Cerebellar nuclear complex (tissue), 1 donor: Measurements from ENCODE around the gene HSFX3.
"Not testable (repeated sequence)": the region's sequence is repeated elsewhere in the genome, so short reads cannot be mapped to it uniquely, and the experiment has no call there.

Source experiments
- DNase-seq, 2 experiments: peaks; one replicate each; lab custom pipeline; 2025; lab: John Stamatoyannopoulos, UW

Gene HSFX3

GRCh38 chrX:149517308-149517707 is 32.4 kb downstream of the HSFX3 start:
- no peak for DNase-seq

DNA sequence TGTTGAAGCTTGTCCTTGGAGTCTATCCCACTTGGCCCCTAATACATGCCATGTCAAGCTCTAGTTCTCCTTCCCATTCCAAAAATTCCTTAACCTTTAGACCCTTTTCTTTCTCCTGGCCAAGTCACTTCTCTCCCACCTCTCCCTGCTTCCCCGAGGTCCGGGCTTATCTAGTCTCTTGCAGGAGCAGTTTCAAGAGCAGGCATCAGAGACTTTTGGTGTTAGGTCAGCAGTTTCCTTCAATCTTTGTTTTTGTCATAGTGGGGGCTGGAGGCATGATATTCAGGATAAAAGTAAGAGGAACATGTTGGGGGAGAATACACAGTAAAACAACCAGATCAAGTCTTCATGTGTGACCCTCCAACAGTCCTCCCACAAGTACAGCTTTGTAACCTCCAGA is 33.1 kb downstream of the HSFX3 start:
- DNase-seq: no peak

- DNase-seq: no peak
Observed at GRCh38 chrX:149515954-149516602, 33.6 kb downstream of the HSFX3 start.

DNA sequence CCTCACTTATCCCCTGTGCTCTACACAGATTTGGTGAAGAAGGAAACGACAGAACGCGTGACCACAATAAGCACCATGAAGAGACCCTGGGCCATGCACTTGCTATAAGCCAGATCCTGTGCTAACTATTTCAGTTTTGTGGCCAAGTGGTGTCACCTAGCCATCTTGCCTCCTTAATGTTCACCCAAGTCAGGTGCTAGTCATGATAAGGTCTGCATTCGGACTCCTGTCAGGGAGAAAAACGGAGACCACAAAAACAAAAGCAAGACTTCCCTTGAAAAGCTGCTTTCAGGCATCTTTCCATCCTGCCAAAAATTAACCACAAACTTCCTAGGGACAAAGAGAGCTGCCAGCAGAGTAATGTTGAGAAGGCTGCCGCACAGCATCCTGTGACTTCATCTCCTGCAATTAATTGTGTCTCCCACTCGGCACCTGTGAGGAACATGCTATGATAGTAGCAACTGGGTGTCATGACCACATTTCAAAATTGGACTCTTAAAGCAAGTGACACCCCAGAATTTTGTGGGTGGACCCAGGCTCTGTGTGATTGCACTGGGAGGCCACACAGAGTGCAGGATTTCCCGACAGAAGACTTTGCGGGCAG is 35.8 kb downstream of the HSFX3 start:
- DNase-seq: no peak

DNA sequence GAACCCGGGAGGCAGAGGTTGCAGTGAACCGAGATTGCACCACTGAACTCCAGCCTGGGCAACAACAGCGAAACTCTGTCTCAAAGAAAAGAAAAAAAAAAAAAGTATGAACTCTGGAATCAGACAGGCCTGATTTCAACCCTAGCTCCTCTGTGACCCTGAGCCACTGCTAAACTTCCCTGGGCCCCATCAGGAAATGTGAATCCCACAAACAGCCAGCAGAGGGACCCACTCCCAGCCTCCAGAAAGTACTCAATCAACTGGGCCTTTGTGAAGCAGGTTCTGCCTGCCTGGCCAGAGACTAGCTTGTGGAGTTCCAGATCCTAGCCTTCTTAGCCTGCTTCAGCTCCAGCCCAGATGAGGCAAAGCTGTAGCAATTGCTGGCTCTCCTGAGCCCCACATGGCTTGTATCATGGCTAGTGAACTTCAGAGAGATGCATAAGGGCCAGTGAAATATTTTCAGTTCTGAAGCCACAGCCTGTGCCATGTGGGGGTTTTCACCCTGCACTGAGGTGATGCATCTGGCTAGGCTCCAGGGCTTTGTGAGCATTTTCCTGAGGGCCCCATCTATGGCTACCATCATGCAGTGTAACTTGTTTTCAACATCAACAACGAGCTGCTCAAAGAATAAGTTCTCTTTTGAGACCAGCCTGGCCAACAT is 37.4 kb downstream of the HSFX3 start:
- no peak for DNase-seq

DNA sequence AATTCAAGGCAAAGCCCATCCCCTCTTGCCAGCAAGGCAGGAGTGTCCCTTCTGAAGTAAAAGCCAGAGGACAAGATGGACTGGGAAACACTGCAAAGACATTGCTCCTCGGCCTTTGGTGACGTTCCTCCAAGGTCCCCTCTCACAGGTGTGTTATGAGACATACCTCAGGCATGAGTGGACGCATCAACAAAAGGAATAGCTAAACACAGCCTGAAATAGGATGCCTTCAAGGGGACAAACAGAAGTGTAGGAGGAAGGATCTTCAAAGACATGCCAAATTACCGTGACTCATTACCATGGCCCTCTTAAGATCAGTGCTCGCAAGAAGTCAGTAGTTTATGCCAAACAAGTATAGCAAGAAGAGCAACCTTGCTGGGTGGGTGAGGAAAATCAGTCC is 38.6 kb downstream of the HSFX3 start:
- DNase-seq: no peak

DNA sequence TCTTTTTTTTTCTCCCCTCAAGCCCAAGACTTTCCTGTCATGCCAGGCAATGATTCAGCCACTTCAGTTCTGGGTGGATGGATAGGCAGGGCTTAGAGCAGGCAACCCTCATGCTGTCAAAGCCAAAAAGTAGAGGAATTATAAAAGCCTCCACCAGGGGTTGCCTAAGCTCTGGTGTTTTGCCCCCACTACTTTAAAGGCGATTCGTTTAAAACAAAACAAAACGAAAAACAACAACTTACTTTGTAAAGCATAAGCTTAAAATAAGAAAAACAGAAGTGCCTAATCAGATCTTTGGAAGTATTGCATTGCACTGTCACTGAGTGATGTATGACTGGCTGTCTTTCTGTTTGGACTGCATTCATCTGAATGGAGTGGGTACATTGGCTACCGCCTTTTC is 39.3 kb downstream of the HSFX3 start:
- no peak for DNase-seq

- DNase-seq: no peak
Observed at GRCh38 chrX:149508467-149508866, 41.3 kb downstream of the HSFX3 start.

DNA sequence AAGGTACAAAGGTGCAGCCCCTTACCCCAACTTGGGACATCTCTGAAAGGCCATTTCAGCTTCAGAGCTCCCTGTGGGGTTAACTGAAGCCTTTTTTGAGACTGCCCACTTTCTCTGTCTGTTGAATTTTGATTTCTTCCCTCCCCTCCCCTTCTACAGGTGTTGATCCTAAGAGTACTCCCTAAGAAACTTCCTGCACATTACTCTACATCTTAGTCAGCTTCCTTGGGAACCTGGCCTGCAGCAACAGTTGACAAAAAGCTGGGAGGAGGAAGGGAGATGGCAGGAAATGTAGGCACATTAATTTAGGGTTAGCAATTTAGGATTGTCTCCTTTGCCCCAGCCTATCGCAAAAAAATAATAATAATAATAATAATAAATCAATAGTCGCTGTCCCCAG is 43.4 kb downstream of the HSFX3 start:
- no peak for DNase-seq

GRCh38 chrX:149505671-149506070 is 44.1 kb downstream of the HSFX3 start:
- DNase-seq: no peak

- peak; percentile 14 to 62 for DNase-seq
Observed at GRCh38 chrX:149504915-149505651, 44.6 kb downstream of the HSFX3 start, which contains the start of gene IDS. TSS of gene IDS (minus strand) at chrX:149505306. CDS start at chrX:149505137, 169 bp downstream.

DNA sequence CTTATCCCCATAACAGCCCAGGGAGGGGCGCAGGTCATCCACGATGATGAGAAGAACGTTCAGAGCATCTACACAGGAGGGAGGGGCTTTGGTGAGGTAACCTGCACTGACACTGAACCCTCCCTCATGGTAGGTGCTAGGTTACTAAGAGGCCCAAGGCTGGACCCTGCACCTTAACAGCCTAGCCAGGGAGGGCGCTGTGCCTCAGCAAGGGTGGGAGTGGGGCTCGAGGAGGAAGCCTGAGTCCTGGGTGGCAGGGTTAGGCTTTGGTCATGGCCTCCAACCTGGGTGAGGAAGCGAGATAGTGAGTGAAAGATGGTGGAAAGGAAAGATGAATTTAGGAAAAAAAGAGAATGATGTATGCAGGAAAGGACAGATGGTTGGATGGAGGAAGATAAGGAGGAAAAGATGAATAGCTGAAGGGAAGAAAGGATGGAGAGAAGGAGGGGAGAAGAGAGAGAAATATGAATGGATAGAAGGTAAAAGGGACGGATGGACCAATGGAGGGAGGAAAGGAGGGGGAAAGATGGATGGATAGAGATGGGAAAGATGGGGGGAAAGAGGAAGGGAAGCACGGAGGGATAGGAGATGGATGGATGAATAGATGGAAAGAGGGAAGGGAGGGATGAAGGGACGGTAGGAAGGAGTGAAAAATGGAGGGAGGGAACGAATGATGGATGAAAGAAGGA is 45.4 kb downstream of the HSFX3 start:
- DNase-seq: no peak

DNA sequence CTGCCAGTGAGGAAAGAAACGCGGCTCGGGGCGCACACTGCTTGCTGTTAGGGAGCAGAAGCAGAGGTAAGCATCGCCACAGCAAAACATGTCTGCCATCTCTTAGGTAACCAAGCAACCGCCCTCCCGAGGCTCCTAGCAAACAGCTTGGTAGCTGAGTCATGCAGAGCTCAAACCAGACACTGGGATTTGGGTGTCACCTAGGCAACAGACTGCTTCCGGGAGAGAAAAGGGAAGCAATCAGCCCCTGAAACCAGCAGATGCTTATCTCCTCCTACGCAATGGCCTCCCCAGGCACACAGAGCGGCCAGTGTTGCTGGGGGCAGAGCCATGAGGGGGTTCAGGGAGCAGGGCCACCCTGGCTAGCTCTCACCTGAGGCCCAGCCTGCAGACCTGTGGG is 46.3 kb downstream of the HSFX3 start:
- not testable (repeated sequence) for DNase-seq

DNA sequence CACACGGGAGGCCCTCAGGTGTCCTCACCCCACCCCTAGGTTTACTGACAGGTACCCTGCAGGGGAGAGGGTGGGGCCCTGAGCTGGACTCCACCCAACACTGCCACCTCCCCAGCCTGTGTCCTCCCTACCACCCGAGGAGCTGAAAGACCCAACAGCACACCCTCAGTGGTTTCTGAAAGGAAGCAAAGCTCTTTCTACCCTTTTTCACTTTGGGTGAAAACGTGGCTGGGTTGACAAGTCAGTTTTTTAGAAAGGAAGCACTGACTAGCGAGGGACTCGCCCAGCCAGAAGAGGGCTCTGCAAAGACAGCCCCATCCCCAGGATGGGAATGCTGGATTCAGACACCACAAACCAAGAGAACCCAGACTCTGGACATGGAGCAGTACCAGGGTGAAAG is 46.8 kb downstream of the HSFX3 start:
- not testable (repeated sequence) for DNase-seq

DNA sequence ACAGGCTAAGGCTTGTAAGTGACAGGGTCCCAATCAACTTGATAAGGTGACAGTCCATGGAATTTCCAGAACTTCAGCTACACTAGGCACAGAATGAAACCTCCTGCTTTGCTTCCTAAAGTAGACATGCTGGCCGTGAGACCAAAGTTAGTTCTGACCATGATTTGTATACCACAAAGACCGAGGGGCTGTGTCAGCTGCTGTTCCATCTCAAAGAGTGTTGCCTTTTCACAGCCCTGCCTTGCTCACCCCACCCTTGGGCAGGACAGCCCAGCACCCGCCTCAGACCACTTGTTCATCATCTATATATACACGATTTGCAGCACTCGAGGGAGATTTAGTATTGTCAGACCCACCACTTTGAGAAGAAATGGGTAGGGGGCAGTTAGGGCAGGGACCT is 50.0 kb downstream of the HSFX3 start:
- no peak for DNase-seq

GRCh38 chrX:149498767-149499166 is 51.0 kb downstream of the HSFX3 start:
- DNase-seq: no peak
